ENCODE results near the gene HDAC4.

DNA sequence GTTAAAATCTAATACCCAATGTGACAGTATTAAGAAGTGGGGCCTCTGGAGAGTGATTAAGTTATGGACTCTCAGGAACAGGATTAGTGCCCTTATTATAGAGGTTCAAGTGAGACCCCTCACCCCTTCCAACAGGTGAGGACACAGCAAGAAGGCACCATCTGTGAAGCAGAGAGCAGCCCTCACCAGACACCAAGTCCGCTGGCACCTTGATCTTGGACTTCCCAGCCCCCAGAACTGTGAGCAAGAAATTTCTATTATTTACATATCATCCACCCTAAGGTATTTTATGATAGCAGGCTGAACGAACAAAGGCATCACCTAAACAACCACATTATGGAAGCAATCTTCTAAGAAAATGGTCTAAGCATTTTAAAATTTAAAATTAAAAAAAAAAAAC lies 59.0 kb downstream of the HDAC4 start:
- TF ChIP-seq, protein P1, sequence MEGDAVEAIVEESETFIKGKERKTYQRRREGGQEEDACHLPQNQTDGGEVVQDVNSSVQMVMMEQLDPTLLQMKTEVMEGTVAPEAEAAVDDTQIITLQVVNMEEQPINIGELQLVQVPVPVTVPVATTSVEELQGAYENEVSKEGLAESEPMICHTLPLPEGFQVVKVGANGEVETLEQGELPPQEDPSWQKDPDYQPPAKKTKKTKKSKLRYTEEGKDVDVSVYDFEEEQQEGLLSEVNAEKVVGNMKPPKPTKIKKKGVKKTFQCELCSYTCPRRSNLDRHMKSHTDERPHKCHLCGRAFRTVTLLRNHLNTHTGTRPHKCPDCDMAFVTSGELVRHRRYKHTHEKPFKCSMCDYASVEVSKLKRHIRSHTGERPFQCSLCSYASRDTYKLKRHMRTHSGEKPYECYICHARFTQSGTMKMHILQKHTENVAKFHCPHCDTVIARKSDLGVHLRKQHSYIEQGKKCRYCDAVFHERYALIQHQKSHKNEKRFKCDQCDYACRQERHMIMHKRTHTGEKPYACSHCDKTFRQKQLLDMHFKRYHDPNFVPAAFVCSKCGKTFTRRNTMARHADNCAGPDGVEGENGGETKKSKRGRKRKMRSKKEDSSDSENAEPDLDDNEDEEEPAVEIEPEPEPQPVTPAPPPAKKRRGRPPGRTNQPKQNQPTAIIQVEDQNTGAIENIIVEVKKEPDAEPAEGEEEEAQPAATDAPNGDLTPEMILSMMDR (IDR thresholded peaks at IDR 0.05; ENCODE audit: low read depth, low read length, missing input control): no peak
- TF ChIP-seq, protein P2, sequence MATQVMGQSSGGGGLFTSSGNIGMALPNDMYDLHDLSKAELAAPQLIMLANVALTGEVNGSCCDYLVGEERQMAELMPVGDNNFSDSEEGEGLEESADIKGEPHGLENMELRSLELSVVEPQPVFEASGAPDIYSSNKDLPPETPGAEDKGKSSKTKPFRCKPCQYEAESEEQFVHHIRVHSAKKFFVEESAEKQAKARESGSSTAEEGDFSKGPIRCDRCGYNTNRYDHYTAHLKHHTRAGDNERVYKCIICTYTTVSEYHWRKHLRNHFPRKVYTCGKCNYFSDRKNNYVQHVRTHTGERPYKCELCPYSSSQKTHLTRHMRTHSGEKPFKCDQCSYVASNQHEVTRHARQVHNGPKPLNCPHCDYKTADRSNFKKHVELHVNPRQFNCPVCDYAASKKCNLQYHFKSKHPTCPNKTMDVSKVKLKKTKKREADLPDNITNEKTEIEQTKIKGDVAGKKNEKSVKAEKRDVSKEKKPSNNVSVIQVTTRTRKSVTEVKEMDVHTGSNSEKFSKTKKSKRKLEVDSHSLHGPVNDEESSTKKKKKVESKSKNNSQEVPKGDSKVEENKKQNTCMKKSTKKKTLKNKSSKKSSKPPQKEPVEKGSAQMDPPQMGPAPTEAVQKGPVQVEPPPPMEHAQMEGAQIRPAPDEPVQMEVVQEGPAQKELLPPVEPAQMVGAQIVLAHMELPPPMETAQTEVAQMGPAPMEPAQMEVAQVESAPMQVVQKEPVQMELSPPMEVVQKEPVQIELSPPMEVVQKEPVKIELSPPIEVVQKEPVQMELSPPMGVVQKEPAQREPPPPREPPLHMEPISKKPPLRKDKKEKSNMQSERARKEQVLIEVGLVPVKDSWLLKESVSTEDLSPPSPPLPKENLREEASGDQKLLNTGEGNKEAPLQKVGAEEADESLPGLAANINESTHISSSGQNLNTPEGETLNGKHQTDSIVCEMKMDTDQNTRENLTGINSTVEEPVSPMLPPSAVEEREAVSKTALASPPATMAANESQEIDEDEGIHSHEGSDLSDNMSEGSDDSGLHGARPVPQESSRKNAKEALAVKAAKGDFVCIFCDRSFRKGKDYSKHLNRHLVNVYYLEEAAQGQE (IDR thresholded peaks at IDR 0.05): no peak
- TF ChIP-seq HNF4A (conservative IDR thresholded peaks at IDR 0.05) (no peak), GABPA (IDR thresholded peaks at IDR 0.05 in 1 of 2, conservative IDR thresholded peaks at IDR 0.05 in 1 of 2) (no peak), YY1 (IDR thresholded peaks at IDR 0.05) (no peak), JUND (IDR thresholded peaks at IDR 0.05) (no peak), FOXA1 (IDR thresholded peaks at IDR 0.05) (no peak)
- TF ChIP-seq, protein P3, sequence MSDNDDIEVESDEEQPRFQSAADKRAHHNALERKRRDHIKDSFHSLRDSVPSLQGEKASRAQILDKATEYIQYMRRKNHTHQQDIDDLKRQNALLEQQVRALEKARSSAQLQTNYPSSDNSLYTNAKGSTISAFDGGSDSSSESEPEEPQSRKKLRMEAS (IDR thresholded peaks at IDR 0.05): no peak
